HG02759 (cell line): ENCODE data around the gene BANK1.

ENCODE experiments used
- ATAC-seq: cut with Tn5 transposase; IDR thresholded peaks from one replicate; pipeline ENCODE4 v1.9.1; 2021; ENCODE audit warnings: mild to moderate bottlenecking, moderate library complexity; ENCODE audit not compliant: unreplicated experiment

Gene BANK1

GRCh38 chr4:101954351-101954750, 163.8 kb downstream of the BANK1 start:
- no peak for ATAC-seq

DNA sequence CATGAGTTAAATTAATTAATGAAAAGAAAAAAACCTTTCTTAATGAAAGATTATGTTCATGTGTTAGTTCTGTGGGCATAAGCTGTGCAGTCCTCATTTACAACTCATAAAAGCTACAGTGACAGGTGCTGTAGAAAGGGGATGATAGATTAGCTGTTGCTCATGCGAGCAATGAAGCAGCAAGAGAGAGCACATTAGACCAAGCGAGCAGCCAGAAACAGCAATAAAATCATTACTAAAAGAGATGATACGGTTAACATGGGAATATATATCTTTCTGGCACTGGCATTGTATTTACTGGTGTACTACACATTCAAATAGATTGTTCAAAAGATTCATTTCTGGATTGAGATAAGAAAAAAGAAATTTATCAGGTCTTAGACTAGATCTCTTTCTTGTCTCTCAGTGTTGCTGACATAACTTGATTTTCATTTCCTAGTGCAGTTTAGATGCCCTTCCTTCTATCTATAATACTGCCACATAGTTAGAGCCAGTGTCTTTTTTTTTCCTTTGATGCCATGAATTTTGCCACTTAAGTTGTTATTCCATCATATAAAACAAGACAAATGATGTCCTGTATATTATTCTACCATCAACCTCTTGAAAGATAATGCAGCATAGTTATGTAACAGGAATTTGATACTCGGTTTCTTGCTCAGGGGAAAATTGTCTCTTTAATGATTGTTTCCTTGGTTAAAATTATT, 164.6 kb downstream of the BANK1 start:
- ATAC-seq = no peak

- ATAC-seq = no peak
Observed at GRCh38 chr4:101956068-101956825, 165.7 kb downstream of the BANK1 start.

DNA sequence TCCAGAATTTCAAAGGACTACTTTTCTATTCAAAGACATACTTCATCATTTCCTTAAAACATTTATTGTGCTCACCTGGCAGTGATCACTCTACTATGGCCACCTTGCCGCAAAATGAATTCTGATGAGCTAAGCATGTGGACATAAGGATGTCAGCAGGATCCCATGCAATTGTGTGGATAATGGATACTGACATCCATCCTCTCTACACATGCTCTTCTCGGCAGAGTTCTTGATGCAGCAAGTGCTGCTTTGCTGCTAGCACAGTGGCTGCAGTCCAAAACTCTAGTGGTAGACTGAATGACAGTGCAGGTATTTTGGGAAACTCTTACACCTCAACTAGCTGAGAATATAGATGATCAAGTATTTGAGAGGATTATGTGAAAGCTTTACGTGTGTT, 168.0 kb downstream of the BANK1 start:
- no peak for ATAC-seq

DNA sequence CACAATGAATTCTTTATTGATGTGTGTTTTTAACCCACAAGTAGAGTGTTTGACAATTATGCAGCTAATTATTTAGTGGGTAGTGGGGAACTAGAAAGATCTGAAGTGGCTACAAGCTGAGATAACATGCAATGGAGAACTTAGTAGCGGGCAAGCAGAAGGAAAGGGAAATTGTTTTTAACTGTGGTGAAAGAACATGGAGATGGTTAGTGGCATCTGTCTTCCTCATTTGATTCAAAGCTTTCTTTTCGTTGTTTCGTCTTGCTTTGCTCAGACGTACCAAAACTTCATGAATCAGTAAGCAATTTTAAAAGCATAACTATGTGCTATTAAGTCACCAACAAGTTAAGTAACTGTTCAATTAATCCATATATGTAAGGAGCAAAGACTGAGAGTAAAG, 169.9 kb downstream of the BANK1 start:
- no peak for ATAC-seq

DNA sequence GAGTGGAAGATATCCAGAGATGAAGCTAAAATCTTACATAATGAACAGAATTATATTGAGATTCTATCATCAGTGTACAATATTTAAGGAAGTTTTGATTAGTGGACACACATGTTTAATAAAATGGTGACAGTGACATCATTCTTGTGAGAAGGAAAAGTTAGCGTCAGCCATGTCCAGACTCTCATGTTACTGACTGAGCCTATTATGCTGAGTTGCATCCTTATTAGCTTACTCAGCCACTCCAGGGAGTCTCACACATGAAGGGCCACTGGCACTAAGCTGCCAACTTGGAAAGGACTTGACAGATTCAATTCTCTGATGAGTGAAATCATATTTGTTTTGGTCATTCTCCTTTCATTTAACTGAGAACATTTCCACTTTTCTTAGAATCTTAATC, 170.6 kb downstream of the BANK1 start:
- ATAC-seq = no peak

DNA sequence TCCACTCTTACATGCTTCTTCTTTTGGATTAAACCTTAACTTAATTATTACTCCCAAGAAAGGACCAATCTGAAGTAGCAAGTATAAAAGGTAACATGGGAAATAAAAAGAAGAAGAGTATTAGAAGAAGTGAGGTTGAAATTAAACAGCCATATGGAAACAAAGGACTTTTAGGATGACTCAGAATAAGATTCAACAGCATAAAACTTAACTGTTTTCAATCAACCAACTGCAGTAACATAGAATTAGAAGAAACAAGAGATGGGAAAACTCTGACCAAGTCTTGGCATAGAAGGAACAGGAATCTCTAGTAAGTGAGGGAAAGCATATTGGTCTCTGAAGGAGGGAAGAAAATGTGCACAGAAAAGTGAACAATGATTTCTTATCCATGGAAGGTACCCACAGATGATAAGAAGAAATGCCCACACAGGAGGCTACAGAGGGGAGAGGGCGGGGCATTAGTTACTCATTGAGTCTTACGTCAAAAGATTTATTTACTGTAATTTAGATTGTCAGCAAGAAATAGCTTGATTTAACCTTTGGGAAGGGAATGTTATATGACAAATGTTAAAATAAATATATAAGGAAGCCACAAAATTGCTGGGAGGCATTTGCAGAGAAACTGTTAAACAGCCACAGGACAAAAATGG, 177.3 kb downstream of the BANK1 start:
- no peak for ATAC-seq

DNA sequence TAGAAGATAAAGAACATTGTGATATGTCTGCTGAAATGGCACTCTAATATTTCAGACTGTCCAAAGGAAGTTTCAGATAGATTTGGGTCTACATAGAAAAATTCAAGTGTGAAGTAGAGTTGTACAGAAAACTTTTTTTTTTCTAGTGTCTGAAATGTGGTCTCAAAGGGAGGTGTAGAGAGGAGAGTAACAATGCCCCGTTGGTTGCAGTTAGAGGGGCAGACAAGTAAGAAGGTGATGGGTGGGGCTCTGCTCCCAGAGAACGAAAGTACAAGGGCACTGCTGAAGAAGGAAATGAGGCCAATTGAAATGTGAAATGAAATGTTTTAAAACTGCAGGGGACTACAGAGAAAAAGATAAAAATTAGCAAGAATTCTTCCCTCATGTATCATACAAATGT, 177.8 kb downstream of the BANK1 start:
- ATAC-seq = no peak

GRCh38 chr4:101969965-101970364, 179.4 kb downstream of the BANK1 start:
- no peak for ATAC-seq

GRCh38 chr4:101970547-101971155, 180.1 kb downstream of the BANK1 start:
- no peak for ATAC-seq

GRCh38 chr4:101972791-101973190, 182.3 kb downstream of the BANK1 start:
- ATAC-seq = peak; percentile 56

DNA sequence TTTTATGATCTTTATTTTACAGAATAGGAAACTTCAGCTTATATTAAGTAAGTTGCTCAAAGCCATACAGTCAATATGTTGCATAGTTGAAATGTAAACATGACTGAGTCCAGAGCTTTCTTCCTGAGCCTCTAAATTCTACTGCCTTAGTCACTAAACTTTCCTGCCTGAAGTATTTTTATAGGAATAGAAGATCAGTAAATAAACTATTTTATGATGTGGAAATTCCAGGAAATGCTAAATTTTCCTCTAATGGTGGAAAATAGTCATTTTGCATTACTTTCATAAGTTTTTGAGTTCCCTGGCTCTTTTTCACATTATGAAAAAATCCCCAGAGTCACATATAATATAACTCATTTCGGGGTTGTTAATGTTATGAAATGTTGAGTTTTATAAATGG, 182.8 kb downstream of the BANK1 start:
- no peak for ATAC-seq

DNA sequence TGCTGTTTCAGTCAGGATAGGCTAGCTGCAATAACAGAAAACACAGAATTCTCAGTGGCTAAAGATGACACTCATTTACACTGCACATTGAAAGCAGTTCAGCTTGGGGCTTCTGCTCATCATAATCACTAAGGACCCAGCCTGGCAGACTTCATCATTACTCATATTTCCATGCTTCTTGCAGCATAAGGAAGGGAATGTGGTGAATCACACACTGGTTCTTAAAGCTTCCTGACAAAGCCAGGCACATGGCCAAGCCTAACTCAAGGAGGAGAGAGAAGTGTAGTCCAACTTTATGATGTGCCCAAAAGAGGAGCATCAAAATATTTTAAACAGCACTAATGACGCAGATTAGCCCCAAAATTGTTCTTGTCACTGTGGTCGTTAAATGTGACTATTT, 186.5 kb downstream of the BANK1 start:
- no peak for ATAC-seq

DNA sequence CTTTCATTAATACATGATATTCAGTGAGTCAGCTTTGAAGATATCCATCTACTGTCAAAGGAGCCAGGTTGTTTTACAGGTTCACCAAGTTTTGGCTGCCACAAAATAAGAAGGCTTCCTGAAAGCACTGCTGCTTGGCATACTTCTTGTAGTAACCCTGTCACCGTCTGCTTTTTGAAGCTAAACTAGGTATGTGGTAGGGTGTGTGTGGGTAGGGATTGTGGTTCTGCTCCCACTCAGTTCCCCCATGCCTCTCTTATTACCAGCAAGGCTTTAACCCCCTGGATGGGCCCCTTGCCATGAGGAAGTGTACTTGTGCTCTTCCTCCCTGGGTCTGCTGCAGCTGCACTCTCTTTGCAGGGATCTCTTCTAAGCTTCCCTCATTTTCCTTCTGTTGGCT, 191.2 kb downstream of the BANK1 start:
- no peak for ATAC-seq

DNA sequence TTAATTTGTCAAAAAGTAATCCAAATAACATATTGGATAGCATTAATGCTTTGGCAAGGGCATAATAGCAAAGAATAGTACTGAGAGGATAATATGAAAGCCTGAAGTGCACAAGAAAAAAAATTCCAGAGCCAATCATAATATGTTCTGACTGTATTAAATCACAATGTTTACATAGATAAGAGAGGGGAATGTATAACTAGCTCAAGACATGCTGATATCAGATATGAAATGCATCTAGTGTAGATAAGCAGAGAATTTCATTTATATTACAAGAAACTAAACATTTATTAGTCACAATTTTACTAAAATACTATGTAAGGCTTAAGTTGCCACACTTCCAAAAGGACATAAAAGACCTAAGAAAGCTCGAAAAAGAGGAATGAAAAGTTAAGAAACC, 193.3 kb downstream of the BANK1 start:
- no peak for ATAC-seq

DNA sequence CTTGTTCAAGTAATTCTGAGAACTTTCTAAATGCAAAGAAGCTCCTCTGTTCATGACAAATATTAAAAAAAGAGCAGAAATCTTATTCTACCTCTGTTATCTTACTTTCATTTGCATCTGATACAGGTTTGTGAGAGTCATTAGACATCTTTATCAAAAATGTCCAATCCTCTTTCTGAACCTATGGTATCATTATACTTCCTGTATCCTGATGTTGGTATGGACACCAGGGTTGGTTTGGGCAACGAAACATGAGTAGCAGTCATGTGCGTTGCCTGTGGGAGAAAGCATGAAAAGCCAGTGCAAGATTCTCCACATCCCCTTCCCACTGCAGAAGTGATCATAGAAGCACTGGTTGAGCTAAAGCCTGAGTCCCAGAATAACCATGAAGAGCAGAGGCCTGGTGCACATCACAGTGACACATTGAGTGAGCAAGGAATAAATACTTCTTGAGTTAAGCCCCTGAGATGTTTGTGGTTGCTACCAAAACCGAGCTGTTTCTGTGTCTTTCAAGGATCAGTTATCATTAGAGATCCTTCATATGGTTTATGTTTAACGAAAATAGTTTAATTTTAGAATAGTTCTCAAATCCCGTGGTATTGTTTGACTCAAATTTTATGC, 197.2 kb downstream of the BANK1 start:
- peak; percentile 99 for ATAC-seq

DNA sequence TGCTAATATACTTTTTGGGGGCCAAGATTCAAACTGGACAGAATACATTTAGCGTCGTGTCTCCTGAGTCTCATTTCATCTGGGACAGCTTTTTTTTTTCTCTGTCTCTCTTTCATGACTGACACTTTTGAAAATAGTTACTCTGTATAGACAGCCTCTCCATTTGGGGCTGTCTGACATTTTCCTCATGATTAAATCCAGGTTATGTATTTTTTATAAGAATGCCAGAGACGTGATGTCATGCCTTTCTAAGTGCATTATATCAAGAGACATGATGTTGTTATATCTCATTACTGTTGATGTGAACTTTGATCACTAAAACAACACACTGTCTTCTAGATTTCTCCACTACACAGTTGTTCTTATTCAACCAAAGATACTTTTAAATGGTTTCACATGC, 199.0 kb downstream of the BANK1 start:
- ATAC-seq = no peak

DNA sequence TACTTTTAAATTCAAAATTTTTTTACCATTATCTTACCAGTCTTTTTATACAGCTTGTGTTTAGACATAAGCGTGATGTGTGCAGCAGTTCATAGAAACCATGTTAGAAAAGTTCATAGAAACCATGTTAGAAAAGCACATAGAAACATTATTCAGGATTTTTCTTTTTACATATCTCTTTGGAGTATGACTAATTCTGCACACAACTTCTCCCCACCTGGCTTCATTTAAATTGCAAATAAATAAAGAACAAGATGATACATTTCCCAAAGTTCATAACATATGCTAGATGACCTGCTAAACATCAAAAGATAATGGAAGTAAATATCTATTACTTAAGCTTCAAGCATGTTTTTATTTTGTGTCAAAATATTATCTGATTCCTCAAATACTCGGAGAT, 201.9 kb downstream of the BANK1 start:
- ATAC-seq = no peak

DNA sequence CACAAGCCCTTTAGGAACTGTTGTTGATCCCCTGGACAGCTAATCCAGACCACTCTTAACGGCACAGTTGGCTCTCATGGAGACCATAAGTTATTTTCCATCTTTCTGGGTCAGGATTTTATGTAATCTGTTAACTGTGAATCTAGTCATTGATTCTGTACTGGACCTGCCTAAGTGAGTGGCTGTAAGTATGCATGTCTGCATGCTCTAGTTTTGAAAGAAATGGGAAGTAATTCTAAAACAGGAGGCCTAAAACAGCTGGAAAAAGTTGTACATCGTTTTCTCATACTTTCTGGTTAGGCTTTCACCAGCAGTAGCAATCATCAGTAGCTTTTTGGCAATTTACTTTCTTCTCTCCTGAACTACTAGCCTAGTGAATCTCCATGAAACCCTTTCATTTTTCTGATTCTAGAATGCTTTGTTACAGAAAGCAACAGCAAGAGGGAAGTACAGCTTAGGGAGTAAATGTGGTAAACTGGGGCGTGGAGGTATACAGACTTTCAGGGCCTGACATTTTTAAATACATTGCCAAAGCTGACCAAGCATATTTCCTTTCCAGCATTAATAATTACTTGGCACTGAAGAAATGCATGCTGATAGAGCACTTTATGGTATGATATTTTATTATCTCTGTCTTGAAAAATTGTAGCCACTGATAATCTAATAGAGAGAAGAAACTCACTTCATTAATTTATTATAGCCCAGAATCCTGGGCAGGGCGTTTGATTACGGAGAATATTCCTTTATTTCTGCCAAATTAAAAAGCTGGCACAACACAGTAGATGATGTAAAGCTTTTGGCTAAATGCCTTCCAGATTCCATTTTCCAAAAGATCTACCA, 202.7 kb downstream of the BANK1 start:
- ATAC-seq = no peak
